Omental fat pad (tissue), 4 donors: Measurements from ENCODE around the gene MTARC2. TPM values are rescaled to one million over a fixed set of nuclear protein-coding genes. Genes with fewer than 3 reads are reported as not detected.

ENCODE experiments used
- ATAC-seq: fragments of 150-250 bp; one replicate; pipeline ENCODE4 v1.9.1; 2016; ENCODE audit warnings: mild to moderate bottlenecking, moderate library complexity; ENCODE audit not compliant: low FRiP score
- DNase-seq: peaks from one replicate; pipeline ENCODE4 v3.0.0-alpha.2; 2019; ENCODE audit warnings: low spot score
- total RNA-seq, 4 donors: library from RNA; depleted of rRNA; stranded (reverse); fragments of >200 nt; gene quantifications; one replicate each; pipeline ENCODE4 v1.1.0, GENCODE V29; 2016
- TF ChIP-seq, protein P1 (sequence below), 3 donors: fragments of 450-650 bp; IDR thresholded peaks; one replicate each; pipeline ENCODE4 v1.5.1; 2016 to 2017; ENCODE audit warnings: antibody characterized with exemption in 3 of 3, mild to moderate bottlenecking in 3 of 3, moderate library complexity in 2 of 3

MTARC2 gene
- total RNA-seq, 4 donors from 2014 or later = 15.7 to 31.6 (median 26.7) TPM

DNA sequence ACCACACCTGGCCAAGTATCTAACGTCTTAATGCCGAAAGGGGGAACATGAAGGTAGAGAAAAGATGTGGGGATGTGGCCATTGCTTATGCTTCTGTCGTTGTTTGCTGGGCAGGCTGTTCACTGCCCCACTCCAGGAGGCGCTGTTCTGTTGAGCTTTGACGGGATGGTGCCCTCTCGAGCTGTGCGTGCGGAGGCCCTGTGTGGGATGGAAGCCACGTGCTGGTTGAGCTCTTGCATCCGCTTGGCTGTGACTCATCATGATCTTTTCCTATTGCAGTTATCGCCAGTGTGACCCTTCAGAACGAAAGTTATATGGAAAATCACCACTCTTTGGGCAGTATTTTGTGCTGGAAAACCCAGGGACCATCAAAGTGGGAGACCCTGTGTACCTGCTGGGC, 64.9 kb downstream of the MTARC2 start:
- TF ChIP-seq, protein P1, sequence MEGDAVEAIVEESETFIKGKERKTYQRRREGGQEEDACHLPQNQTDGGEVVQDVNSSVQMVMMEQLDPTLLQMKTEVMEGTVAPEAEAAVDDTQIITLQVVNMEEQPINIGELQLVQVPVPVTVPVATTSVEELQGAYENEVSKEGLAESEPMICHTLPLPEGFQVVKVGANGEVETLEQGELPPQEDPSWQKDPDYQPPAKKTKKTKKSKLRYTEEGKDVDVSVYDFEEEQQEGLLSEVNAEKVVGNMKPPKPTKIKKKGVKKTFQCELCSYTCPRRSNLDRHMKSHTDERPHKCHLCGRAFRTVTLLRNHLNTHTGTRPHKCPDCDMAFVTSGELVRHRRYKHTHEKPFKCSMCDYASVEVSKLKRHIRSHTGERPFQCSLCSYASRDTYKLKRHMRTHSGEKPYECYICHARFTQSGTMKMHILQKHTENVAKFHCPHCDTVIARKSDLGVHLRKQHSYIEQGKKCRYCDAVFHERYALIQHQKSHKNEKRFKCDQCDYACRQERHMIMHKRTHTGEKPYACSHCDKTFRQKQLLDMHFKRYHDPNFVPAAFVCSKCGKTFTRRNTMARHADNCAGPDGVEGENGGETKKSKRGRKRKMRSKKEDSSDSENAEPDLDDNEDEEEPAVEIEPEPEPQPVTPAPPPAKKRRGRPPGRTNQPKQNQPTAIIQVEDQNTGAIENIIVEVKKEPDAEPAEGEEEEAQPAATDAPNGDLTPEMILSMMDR (IDR thresholded peaks at IDR 0.05) = no peak
- no peak for ATAC-seq
- no peak for DNase-seq

DNA sequence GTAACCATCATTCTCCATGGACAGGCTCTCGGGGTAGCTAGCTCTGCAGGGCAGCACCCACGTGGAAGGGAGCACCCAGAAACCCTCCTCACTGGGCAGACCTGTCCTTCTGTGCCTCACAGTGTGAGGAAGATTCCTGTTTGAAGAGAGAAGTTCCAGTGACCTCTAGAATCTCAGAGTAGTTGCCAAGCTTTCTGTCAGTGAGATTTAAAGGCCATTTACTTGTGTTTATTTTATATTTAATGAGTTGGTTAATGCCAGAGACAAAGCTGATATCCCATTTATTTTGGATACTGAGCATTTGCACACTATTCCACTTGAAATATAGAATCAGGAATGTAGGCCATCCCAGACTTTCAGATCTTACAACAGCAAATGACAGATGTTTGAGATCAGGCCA, 67.3 kb downstream of the MTARC2 start:
- no peak for ATAC-seq
- DNase-seq = no peak
- TF ChIP-seq, protein P1 (IDR thresholded peaks at IDR 0.05) = no peak

DNA sequence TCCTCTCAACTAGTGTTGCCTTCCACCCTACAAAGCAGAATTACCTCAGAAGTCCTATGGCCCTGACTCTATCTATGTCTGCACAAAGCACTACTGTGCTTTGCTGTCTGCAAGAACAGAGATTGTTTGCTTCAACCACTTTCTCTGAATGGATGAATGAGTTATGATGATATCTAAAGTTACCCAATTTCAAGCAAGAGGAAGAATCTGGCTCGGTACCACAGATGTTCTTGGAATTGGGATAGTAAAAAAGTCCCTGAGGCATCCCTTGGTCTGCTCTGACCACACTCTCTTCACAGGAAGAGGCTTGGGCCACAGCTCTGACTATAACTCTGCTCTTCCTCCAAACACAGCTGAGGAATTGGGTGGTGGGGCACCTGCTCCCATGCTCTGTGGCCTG, 69.8 kb downstream of the MTARC2 start:
- DNase-seq (no peak), ATAC-seq (peak; percentile 63)
- TF ChIP-seq, protein P1 (IDR thresholded peaks at IDR 0.05) = no peak

DNA sequence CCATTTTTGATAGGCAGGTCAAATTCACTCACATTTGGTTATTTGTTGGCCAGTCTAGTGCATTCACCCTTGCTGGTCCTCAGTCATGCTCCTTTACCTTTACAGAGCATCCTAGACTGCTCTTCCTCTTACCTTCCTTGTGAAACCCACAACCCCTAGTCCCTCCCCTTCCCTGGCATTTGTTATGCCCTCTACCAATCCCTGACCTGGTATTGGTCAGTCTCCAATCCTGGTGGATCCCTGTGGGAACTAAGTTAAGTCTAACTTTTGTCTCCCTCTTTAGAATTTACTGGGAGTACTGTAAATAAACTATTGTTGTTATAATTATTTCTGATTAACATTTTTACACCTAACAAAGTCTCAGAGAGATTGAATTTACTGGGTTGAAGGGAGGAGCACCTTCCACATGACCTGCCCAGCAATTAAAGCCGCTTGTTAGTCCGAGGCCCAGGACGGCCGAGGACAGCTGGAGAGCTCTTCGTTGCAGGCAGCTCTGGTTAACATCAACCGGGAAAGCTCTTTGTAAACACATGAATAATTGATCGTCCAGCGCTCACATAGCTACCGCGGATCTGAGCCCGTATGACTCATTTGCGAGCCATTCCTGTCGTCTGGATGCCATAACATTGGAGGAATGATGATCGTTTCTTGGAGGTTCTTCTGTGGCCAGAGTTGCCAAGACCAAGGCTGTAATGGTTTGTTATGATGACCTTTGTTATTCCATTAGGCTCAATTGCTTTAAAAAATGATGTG, 70.5 kb downstream of the MTARC2 start:
- TF ChIP-seq, protein P1 (IDR thresholded peaks at IDR 0.05) = no peak
- no peak for DNase-seq
- ATAC-seq = peak; percentile 77

DNA sequence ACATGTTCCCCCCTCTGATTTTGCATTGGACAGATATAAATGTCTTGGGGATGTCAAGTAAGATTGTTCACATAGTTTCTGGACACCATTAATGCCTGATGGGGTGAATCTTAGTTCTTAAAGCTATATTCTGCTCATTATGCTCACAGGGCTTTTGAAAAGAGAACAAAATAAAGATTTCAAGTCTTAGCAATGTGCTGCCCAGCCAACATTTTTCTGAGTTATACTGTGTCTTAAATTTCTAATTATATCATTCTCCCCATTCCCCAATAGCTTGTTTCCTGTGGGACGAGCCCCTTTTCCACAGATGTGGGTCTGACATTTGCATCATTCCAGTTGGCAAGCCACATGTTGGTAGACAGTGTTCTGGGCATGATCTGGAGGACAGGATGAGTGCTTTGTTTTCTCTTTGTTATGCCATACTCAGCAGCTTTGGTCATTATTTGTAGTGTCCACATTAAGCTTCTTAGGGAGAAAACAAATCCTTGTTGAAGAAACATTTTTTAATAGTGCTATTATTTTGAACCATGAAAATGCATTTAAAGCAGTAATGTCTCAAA, 71.4 kb downstream of the MTARC2 start:
- TF ChIP-seq, protein P1 (IDR thresholded peaks at IDR 0.05) = no peak
- ATAC-seq = no peak

DNA sequence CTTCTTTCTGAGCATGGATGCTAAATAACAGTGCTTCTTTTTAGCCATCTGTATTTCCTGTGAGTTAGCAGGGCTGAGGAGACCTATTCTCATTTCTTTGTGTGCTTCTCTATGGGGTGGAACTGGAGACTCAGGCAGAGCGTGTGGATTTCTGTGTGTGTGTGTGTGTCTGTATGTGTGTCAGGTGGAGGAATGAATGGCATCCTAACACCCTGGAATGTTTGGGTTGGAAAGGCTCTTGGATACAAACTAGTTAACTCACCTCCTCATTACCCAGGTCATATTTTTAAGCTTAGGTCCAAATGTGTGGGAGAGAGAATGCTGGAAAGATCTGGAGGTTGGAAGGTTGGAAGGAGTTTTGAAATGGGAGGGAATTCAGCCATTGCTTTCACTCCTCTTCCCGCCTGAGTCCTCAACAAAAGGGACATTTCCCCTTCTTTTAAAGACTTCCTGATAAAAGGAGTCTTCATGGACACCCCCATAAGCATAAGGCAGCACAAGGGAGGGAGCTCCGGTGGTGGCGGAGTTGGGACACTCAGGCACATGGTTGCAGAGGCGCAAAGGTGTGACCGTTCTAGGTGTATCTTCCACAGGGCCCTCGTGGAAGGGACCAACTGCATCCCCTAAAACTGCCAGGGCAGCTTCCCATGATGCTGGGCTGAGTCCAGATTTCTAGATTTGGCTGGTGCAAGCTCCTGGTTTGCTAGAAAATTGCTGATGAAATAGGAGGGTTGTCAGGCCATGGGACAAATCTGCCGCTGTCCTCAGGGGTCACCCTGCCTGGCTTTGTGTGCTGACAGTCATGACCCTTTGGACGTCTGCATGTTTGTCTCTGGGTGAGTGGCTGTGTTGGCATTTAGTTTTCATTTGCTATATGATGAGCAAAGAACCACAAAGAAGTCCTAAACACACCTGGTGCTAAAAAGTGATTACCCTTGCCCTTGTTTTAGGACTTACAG, 76.2 kb downstream of the MTARC2 start:
- no peak for ATAC-seq
- TF ChIP-seq, protein P1 (IDR thresholded peaks at IDR 0.05) = no peak
- no peak for DNase-seq

More for the DNA sequence above, 71.4 kb downstream of the MTARC2 start:
- DNase-seq = no peak
